Measurements from ENCODE around the gene PLBD1. TPM values are rescaled to one million over a fixed set of nuclear protein-coding genes. Genes with fewer than 3 reads are reported as not detected.

The PLBD1 gene
- total RNA-seq, 4 donors from 2014 or later: 30.8 to 74.6 (median 40.4) TPM

GRCh38 chr12:14576896-14577295, 9.2 kb upstream of the PLBD1 start:
- in situ Hi-C loops (cut with MboI; ENCODE audit: low pct_ligation_motif_present in 1 of 4, low pct_unique_long_range_greater_than_20kb in 1 of 4, low sequenced_read_pairs in 3 of 4) (no loop called here), intact Hi-C loops (cut with DNase I; ENCODE audit: low total_unique reads) (no loop called here)
- H3K36me3 ChIP-seq: no peaks in the 10 kb centered on the region
- TF ChIP-seq CTCF (IDR thresholded peaks at IDR 0.05): no peak
- no peak for TF ChIP-seq POLR2A (IDR thresholded peaks at IDR 0.05)
- TF ChIP-seq POLR2AphosphoS5 (IDR thresholded peaks at IDR 0.05): no peak
- no peak for TF ChIP-seq EP300 (IDR thresholded peaks at IDR 0.05; ENCODE audit: low read depth)
- H3K27ac ChIP-seq: no peak overlapping the region
- WGBS, 2 donors (ENCODE audit: low coverage in 1 of 2): 68 to 79% methylated on average over 7 to 8 of the region's 8 CpGs
- H3K27me3 ChIP-seq: no peaks in the 10 kb centered on the region
- H3K4me1 ChIP-seq: peaks cover 0 to 9% (median 4%) of the 10 kb centered on the region in 4 donors
- DNase-seq: no peak
- H3K4me3 ChIP-seq: no peak overlapping the region
- no peaks in the 10 kb centered on the region for H3K9me3 ChIP-seq

- in situ Hi-C loops (cut with MboI; ENCODE audit: low pct_ligation_motif_present in 1 of 4, low pct_unique_long_range_greater_than_20kb in 1 of 4, low sequenced_read_pairs in 3 of 4) (no loop called here), intact Hi-C loops (cut with DNase I; ENCODE audit: low total_unique reads) (no loop called here)
- Histone ChIP-seq H3K27ac (no peak overlapping the region), H3K4me3 (no peak overlapping the region), H3K9me3 (no peaks in the 10 kb centered on the region), H3K36me3 (no peaks in the 10 kb centered on the region), H3K4me1 (peaks cover 0 to 9% (median 4%) of the 10 kb centered on the region in 4 donors), H3K27me3 (no peaks in the 10 kb centered on the region)
- no peak for DNase-seq
- TF ChIP-seq CTCF (IDR thresholded peaks at IDR 0.05) (no peak), POLR2AphosphoS5 (IDR thresholded peaks at IDR 0.05) (no peak), POLR2A (IDR thresholded peaks at IDR 0.05) (no peak), EP300 (IDR thresholded peaks at IDR 0.05; ENCODE audit: low read depth) (no peak)
- WGBS, 2 donors (ENCODE audit: low coverage in 1 of 2): 81% methylated on average over 1 of the region's 1 CpG; no CpG with 5 or more reads in 1 of the 2 donors
Measured at GRCh38 chr12:14575585-14575984, 7.9 kb upstream of the PLBD1 start.

- WGBS, 2 donors (ENCODE audit: low coverage in 1 of 2): 82 to 90% methylated on average over 4 to 5 of the region's 5 CpGs
- TF ChIP-seq POLR2AphosphoS5 (IDR thresholded peaks at IDR 0.05): no peak
- TF ChIP-seq POLR2A (IDR thresholded peaks at IDR 0.05): no peak
- in situ Hi-C loops (cut with MboI; ENCODE audit: low pct_ligation_motif_present in 1 of 4, low pct_unique_long_range_greater_than_20kb in 1 of 4, low sequenced_read_pairs in 3 of 4) (no loop called here), intact Hi-C loops (cut with DNase I; ENCODE audit: low total_unique reads) (no loop called here)
- Histone ChIP-seq H3K36me3 (no peaks in the 10 kb centered on the region), H3K4me3 (no peak overlapping the region), H3K27ac (no peak overlapping the region), H3K4me1 (peaks cover 0 to 18% (median 9%) of the 10 kb centered on the region in 4 donors), H3K9me3 (no peaks in the 10 kb centered on the region), H3K27me3 (no peaks in the 10 kb centered on the region)
- no peak for DNase-seq
Measured at GRCh38 chr12:14573118-14573517, 5.4 kb upstream of the PLBD1 start.

- no peaks in the 10 kb centered on the region for H3K36me3 ChIP-seq
- WGBS, 2 donors (ENCODE audit: low coverage in 1 of 2): 72 to 91% methylated on average over 3 to 4 of the region's 4 CpGs
- H3K4me3 ChIP-seq: no peak overlapping the region
- no peak for DNase-seq
- H3K4me1 ChIP-seq: peaks cover 0 to 23% (median 13%) of the 10 kb centered on the region in 4 donors
- H3K9me3 ChIP-seq: no peaks in the 10 kb centered on the region
- no peak for TF ChIP-seq EP300 (IDR thresholded peaks at IDR 0.05; ENCODE audit: low read depth)
- TF ChIP-seq CTCF (IDR thresholded peaks at IDR 0.05): peak in 1 of 5 experiments; percentile 12
- no peak for TF ChIP-seq POLR2A (IDR thresholded peaks at IDR 0.05)
- intact Hi-C loops (cut with DNase I; ENCODE audit: low total_unique reads) (no loop called here), in situ Hi-C loops (cut with MboI; ENCODE audit: low pct_ligation_motif_present in 1 of 4, low pct_unique_long_range_greater_than_20kb in 1 of 4, low sequenced_read_pairs in 3 of 4) (no loop called here)
- no peak overlapping the region for H3K27ac ChIP-seq
- no peaks in the 10 kb centered on the region for H3K27me3 ChIP-seq
Measured at GRCh38 chr12:14572401-14572800, 4.7 kb upstream of the PLBD1 start.

GRCh38 chr12:14571779-14572178, 4.1 kb upstream of the PLBD1 start:
- WGBS, 2 donors (ENCODE audit: low coverage in 1 of 2): 93 to 100% methylated on average over 2 to 3 of the region's 3 CpGs
- Histone ChIP-seq H3K9me3 (no peaks in the 10 kb centered on the region), H3K36me3 (no peaks in the 10 kb centered on the region), H3K4me3 (no peak overlapping the region), H3K27ac (no peak overlapping the region), H3K4me1 (peaks cover 0 to 28% (median 13%) of the 10 kb centered on the region in 4 donors), H3K27me3 (no peaks in the 10 kb centered on the region)
- intact Hi-C loops (cut with DNase I; ENCODE audit: low total_unique reads) (no loop called here), in situ Hi-C loops (cut with MboI; ENCODE audit: low pct_ligation_motif_present in 1 of 4, low pct_unique_long_range_greater_than_20kb in 1 of 4, low sequenced_read_pairs in 3 of 4) (no loop called here)
- no peak for DNase-seq
- no peak for TF ChIP-seq EP300 (IDR thresholded peaks at IDR 0.05; ENCODE audit: low read depth)
- TF ChIP-seq POLR2A (IDR thresholded peaks at IDR 0.05): no peak
- no peak for TF ChIP-seq POLR2AphosphoS5 (IDR thresholded peaks at IDR 0.05)
- no peak for TF ChIP-seq CTCF (IDR thresholded peaks at IDR 0.05)

Measured in transverse colon (tissue), 4 donors.